A673 (cell line): ENCODE measurements around the gene ABCC11. TPM values are rescaled to one million over a fixed set of nuclear protein-coding genes. Genes with fewer than 3 reads are reported as not detected.

Source experiments
- BruUV-seq: library from RNA; stranded (reverse); fragments of 400-500 nt; replicated peaks from 2 replicates; lab custom pipeline; 2021; lab: Mats Ljungman, UMichigan
- CTCF ChIA-PET: fragments of 300-600 bp; sonication (Branson Sonifier 250); formaldehyde crosslinking; loops from one replicate; lab custom pipeline; 2022; ENCODE audit warnings: antibody characterized with exemption; lab: Charles Lee
- POLR2A ChIA-PET: fragments of 300-600 bp; sonication (Branson Sonifier 250); formaldehyde crosslinking; loops from one replicate; lab custom pipeline; 2022; ENCODE audit warnings: antibody characterized with exemption; ENCODE audit not compliant: low non-redundant PET; lab: Charles Lee
- DNase-seq: peaks from one replicate; pipeline ENCODE4 v3.0.0-alpha.2; 2015; ENCODE audit warnings: low spot score
- H3K27ac ChIP-seq: fragments of 200-600 bp; sonication (generic); 2 replicates; pipeline ENCODE4 v1.5.1; 2016; ENCODE audit warnings: mixed run types, low read depth, mild to moderate bottlenecking, mixed read lengths, antibody characterized with exemption, low read length; ENCODE audit not compliant: poor library complexity, severe bottlenecking
- H3K27me3 ChIP-seq: fragments of 200-600 bp; sonication (generic); replicated peaks from 2 replicates; pipeline ENCODE4 v1.6.1; 2017; ENCODE audit warnings: mixed run types, low read depth, mild to moderate bottlenecking, mixed read lengths, antibody characterized with exemption, low read length; ENCODE audit not compliant: insufficient read depth, poor library complexity
- H3K36me3 ChIP-seq: fragments of 200-600 bp; sonication (generic); 2 replicates; pipeline ENCODE4 v1.6.1; 2016; ENCODE audit warnings: mixed run types, mild to moderate bottlenecking, mixed read lengths, antibody characterized with exemption, low read length; ENCODE audit not compliant: insufficient read depth, poor library complexity, severe bottlenecking
- H3K4me1 ChIP-seq: fragments of 200-600 bp; sonication (generic); 2 replicates; pipeline ENCODE4 v1.6.1; 2017; ENCODE audit warnings: mixed run types, mild to moderate bottlenecking, mixed read lengths, antibody characterized with exemption, low read length; ENCODE audit not compliant: insufficient read depth, poor library complexity, severe bottlenecking
- H3K4me3 ChIP-seq: fragments of 200-600 bp; sonication (generic); 2 replicates; pipeline ENCODE4 v1.5.1; 2016; ENCODE audit warnings: low read depth, mixed run types, mild to moderate bottlenecking, mixed read lengths, low read length; ENCODE audit not compliant: poor library complexity, severe bottlenecking
- H3K9me3 ChIP-seq: fragments of 200-600 bp; sonication (generic); 2 replicates; pipeline ENCODE4 v1.6.1; 2016; ENCODE audit warnings: mixed run types, low read depth, mild to moderate bottlenecking, mixed read lengths, antibody characterized with exemption, low read length; ENCODE audit not compliant: poor library complexity, severe bottlenecking
- EZH2 ChIP-seq: fragments of 200-600 bp; sonication (generic); IDR thresholded peaks from 2 replicates; pipeline ENCODE4 v1.6.1; 2017; ENCODE audit warnings: borderline replicate concordance, low read depth, mild to moderate bottlenecking, mixed read lengths, antibody characterized with exemption, low read length; ENCODE audit not compliant: poor library complexity, severe bottlenecking
- intact Hi-C: fragments of 100-400 bp; cut with micrococcal nuclease; formaldehyde crosslinking; loops from one replicate; pipeline ENCODE4 v1.10.0; 2022; ENCODE audit not compliant: unreplicated experiment
- total RNA-seq: library from RNA; stranded (reverse); gene quantifications from 2 replicates; pipeline ENCODE4 v1.2.3, GENCODE V29; 2021
- TF ChIP-seq, protein P1 (sequence below): fragments of 300-800, 200-600 bp; sonication (generic); conservative IDR thresholded peaks from 2 replicates; pipeline ENCODE4 v1.5.1; 2017; ENCODE audit warnings: low read depth, mild to moderate bottlenecking, antibody characterized with exemption, low read length, moderate library complexity, mixed read lengths

Gene ABCC11
- total RNA-seq, 1 experiment from 2014 or later, result not detected

DNA sequence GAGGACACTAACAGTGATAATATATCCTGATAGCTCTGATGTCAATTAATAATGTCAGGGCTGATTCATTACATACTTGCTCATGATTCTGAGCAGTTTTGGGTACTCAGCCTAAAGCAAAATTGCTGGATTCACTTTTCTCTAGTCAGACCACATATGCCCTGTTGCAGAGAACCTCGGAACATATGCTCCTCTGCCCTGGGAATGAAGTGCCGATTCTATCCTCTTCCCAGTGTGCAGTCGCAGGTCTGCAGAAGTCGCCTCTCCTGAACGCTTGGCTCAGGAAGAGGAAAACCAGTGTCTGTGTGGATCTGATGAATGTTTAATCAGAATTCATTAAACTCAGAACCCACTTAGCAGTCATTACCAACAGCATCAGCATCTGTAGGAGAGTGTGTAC, 126.1 kb downstream of the ABCC11 start:
- Histone ChIP-seq H3K27ac (no peak overlapping the region), H3K9me3 (no peaks in the 10 kb centered on the region), H3K36me3 (no peaks in the 10 kb centered on the region), H3K27me3 (no peaks in the 10 kb centered on the region), H3K4me1 (no peaks in the 10 kb centered on the region), H3K4me3 (no peak overlapping the region)
- BruUV-seq, result no TSS peak
- CTCF ChIA-PET, result no interaction called here
- no peak for TF ChIP-seq EZH2
- TF ChIP-seq, protein P1, sequence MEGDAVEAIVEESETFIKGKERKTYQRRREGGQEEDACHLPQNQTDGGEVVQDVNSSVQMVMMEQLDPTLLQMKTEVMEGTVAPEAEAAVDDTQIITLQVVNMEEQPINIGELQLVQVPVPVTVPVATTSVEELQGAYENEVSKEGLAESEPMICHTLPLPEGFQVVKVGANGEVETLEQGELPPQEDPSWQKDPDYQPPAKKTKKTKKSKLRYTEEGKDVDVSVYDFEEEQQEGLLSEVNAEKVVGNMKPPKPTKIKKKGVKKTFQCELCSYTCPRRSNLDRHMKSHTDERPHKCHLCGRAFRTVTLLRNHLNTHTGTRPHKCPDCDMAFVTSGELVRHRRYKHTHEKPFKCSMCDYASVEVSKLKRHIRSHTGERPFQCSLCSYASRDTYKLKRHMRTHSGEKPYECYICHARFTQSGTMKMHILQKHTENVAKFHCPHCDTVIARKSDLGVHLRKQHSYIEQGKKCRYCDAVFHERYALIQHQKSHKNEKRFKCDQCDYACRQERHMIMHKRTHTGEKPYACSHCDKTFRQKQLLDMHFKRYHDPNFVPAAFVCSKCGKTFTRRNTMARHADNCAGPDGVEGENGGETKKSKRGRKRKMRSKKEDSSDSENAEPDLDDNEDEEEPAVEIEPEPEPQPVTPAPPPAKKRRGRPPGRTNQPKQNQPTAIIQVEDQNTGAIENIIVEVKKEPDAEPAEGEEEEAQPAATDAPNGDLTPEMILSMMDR, result no peak
- intact Hi-C loops, result no loop called here
- POLR2A ChIA-PET, result no interaction called here
- DNase-seq, result no peak

DNA sequence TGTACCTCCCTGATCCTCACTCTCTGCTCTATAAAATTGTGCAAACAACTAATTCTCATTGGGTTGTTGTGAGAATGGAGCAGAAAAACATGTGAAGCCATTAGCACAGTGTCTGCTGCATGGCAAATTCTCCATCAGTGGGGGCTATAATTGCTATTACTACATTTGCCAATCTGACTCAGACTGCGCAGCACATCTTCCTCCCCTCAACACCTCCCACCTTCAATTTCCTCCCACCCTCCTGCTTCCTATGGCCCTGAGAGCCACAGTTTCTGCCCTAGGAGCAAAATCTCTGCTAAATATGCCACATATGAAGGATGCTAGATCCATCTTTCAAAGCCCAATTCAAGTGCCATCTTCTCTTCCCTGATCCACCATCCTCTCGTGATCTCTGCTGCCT, 128.5 kb downstream of the ABCC11 start:
- Histone ChIP-seq H3K9me3 (no peaks in the 10 kb centered on the region), H3K27me3 (no peaks in the 10 kb centered on the region), H3K36me3 (no peaks in the 10 kb centered on the region), H3K4me1 (no peaks in the 10 kb centered on the region), H3K27ac (no peak overlapping the region), H3K4me3 (no peak overlapping the region)
- CTCF ChIA-PET, result no interaction called here
- intact Hi-C loops, result loop anchor here (5.0 kb wide), 1 partner anchor 977 kb away; the partner anchor contains the start of gene NETO2
- no TSS peak for BruUV-seq
- TF ChIP-seq, protein P1, result no peak
- no peak for TF ChIP-seq EZH2
- no peak for DNase-seq
- POLR2A ChIA-PET, result no interaction called here

DNA sequence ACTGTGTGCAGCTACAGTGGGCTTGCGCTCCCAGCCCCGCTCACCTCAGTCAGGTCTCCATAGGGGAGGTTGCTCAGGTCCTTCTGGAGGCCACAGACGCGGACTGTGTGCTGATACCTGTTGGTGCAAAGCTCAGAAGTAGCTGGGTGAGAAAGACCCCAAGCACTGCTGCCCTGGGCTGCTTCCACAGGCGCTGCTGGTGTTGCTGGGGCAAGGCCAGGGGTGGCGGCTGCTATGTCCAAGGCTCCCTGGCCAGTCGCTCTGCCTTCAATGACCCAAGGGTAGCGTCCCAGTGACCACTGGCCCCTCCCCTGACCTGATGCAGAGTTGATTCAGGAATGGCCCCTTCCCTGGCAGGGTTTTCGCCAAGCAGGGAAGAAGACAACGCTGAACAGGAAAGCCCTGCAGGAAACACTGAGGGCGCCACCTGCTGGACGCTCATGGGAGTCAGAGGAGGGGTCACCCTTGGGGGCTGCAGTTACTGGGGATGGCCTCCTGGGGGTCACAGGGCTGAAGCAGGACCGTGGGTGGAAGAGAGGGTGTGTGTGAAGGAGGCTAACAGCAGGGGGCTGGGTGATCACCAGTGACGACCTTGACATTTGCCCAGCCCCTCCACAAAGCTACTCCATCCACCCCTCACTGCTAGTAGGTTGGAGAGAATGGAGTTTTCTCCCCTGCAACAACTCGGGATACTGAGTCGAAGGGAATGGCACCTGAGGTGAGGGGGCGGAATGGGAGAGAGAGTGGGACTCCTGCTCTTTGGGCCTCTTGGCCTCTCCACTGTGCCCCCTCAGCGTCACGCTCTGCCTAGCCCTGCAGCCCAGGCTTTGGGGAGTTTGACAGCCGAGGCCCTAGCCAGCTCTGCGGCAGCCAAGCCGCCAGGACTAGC, 129.9 kb downstream of the ABCC11 start:
- intact Hi-C loops, result loop anchor here (5.0 kb wide), 1 partner anchor 975 kb away; the partner anchor contains the start of gene NETO2
- no peak for TF ChIP-seq EZH2
- TF ChIP-seq, protein P1, result peak; percentile 93
- no peaks in the 10 kb centered on the region for H3K27me3 ChIP-seq
- no peak overlapping the region for H3K4me3 ChIP-seq
- DNase-seq, result peak; percentile 83
- CTCF ChIA-PET, result no interaction called here
- BruUV-seq, result no TSS peak
- H3K9me3 ChIP-seq, result no peaks in the 10 kb centered on the region
- no peak overlapping the region for H3K27ac ChIP-seq
- no peaks in the 10 kb centered on the region for H3K4me1 ChIP-seq
- POLR2A ChIA-PET, result no interaction called here
- H3K36me3 ChIP-seq, result no peaks in the 10 kb centered on the region

Other genes starting within 250 kb of the ABCC11 start
- not detected in 2 replicates for gene ABCC12, start 91.5 kb downstream of the ABCC11 start, total RNA-seq
- gene LONP2, start 3.2 kb downstream of the ABCC11 start, total RNA-seq, result 48.8 and 49.4 TPM in 2 replicates
- gene SIAH1, start 137.9 kb upstream of the ABCC11 start, total RNA-seq, result 29.9 and 30.0 TPM in 2 replicates